H1 (cell line): ENCODE data around the gene APOBEC3F. TPM values are rescaled to one million over a fixed set of nuclear protein-coding genes. Genes with fewer than 3 reads are reported as not detected.
"Not testable (repeated sequence)": the region's sequence is repeated elsewhere in the genome, so short reads cannot be mapped to it uniquely, and the experiment has no call there.

Experiments
- CTCF ChIA-PET: fragments of 300-600 bp; sonication (Branson Sonifier 250); formaldehyde crosslinking; loops from one replicate; lab custom pipeline; 2021; ENCODE audit not compliant: partially characterized antibody; lab: Charles Lee
- POLR2A ChIA-PET: fragments of 300-600 bp; sonication (Branson Sonifier 250); formaldehyde crosslinking; loops from one replicate; lab custom pipeline; 2021; ENCODE audit warnings: inconsistent platforms; ENCODE audit not compliant: partially characterized antibody; lab: Charles Lee
- DNase-seq, 2 experiments: peaks; one replicate each; pipeline versions ENCODE4 v3.0.0 to v3.0.0-alpha.2; 2010 to 2022; ENCODE audit warnings: low spot score in 2 of 2, low read depth in 1 of 2, mixed read lengths in 1 of 2
- FAIRE-seq: peaks from 2 replicates; lab custom pipeline; 2011; peaks lifted over from hg19 to GRCh38; lab: Jason Lieb, UNC
- H2AFZ ChIP-seq: 2 replicates; pipeline ENCODE4 v1.8.1; 2012; ENCODE audit warnings: low read length, inconsistent platforms
- H2AK5ac ChIP-seq: 2 replicates; pipeline ENCODE4 v1.6.1; 2013; ENCODE audit warnings: low read depth, low read length
- H2BK120ac ChIP-seq: replicated peaks from 2 replicates; pipeline ENCODE3; 2013; ENCODE audit warnings: low read depth, low read length, inconsistent platforms
- H2BK12ac ChIP-seq: 2 replicates; pipeline ENCODE4 v1.6.1; 2013; ENCODE audit warnings: low read depth, low read length
- H2BK15ac ChIP-seq: 2 replicates; pipeline ENCODE4 v1.6.1; 2013; ENCODE audit warnings: low read length
- H2BK20ac ChIP-seq: 2 replicates; pipeline ENCODE4 v1.6.1; 2013; ENCODE audit warnings: low read length
- H2BK5ac ChIP-seq: 2 replicates; pipeline ENCODE4 v1.6.1; 2013; ENCODE audit warnings: low read depth, low read length
- H3K14ac ChIP-seq: 2 replicates; pipeline ENCODE4 v1.6.1; 2013; ENCODE audit warnings: inconsistent platforms; ENCODE audit not compliant: insufficient read length
- H3K18ac ChIP-seq: 2 replicates; pipeline ENCODE4 v1.6.1; 2013; ENCODE audit warnings: low read length; ENCODE audit errors: extremely low read depth
- H3K23ac ChIP-seq: 2 replicates; pipeline ENCODE4 v1.6.1; 2013; ENCODE audit warnings: inconsistent platforms; ENCODE audit not compliant: insufficient read length
- H3K23me2 ChIP-seq: 2 replicates; pipeline ENCODE4 v1.6.1; 2013; ENCODE audit warnings: low read depth, low read length
- H3K27ac ChIP-seq: 2 replicates; pipeline ENCODE4 v1.6.1; 2011; ENCODE audit warnings: low read depth, low read length, inconsistent platforms
- H3K27me3 ChIP-seq, 4 experiments: replicated peaks in 1 of 4; 1 replicate in 1 of 4; 2 replicates in 3 of 4; pipeline versions ENCODE4 v1.6.1 to v1.8.1; 2011 to 2013; ENCODE audit warnings: low read length in 3 of 4, mild to moderate bottlenecking in 3 of 4, inconsistent platforms in 2 of 4, mixed read lengths in 2 of 4, moderate library complexity in 1 of 4; ENCODE audit not compliant: control insufficient read depth in 3 of 4, insufficient read depth in 3 of 4; ENCODE audit errors: extremely low read depth in 1 of 4
- H3K36me3 ChIP-seq, 4 experiments: 2 replicates each; pipeline versions ENCODE4 v1.6.1 to v1.8.1; 2011 to 2013; ENCODE audit warnings: mild to moderate bottlenecking in 4 of 4, low read length in 3 of 4, moderate library complexity in 2 of 4, control low read depth in 1 of 4, inconsistent platforms in 1 of 4; ENCODE audit not compliant: insufficient read depth in 4 of 4, control insufficient read depth in 2 of 4
- H3K4ac ChIP-seq: replicated peaks from 2 replicates; pipeline ENCODE3; 2013; ENCODE audit warnings: low read length, low read depth, mixed read lengths, inconsistent platforms; ENCODE audit not compliant: insufficient read length
- H3K4me1 ChIP-seq, 4 experiments: replicated peaks in 1 of 4; 1 replicate in 1 of 4; 2 replicates in 3 of 4; pipeline versions ENCODE4 v1.6.1 to v1.8.1; 2011 to 2013; ENCODE audit warnings: low read length in 3 of 4, inconsistent platforms in 2 of 4, mixed read lengths in 1 of 4; ENCODE audit not compliant: insufficient read depth in 4 of 4, control insufficient read depth in 3 of 4
- H3K4me2 ChIP-seq, 2 experiments: 2 replicates each; pipeline versions ENCODE4 v1.6.1 to v1.8.1; 2011 to 2013; ENCODE audit warnings: low read depth in 2 of 2, low read length in 2 of 2, control low read depth in 1 of 2, inconsistent platforms in 1 of 2, mild to moderate bottlenecking in 1 of 2; ENCODE audit not compliant: insufficient read depth in 1 of 2
- H3K4me3 ChIP-seq, 4 experiments: fragments of 200-600, 300-600 bp in 1 of 4; sonication (generic), shearing (Covaris generic), sonication (Bioruptor Twin) in 1 of 4; 2 replicates each; pipeline versions ENCODE4 v1.5.1 to v1.8.1; 2011 to 2016; ENCODE audit warnings: low read length in 4 of 4, low read depth in 3 of 4, control low read depth in 2 of 4, inconsistent platforms in 2 of 4, mild to moderate bottlenecking in 2 of 4, mixed read lengths in 1 of 4, moderate library complexity in 1 of 4; ENCODE audit not compliant: insufficient read depth in 2 of 4; ENCODE audit errors: extremely low read depth in 1 of 4
- H3K56ac ChIP-seq: replicated peaks from 2 replicates; pipeline ENCODE3; 2013; ENCODE audit warnings: low read depth, mild to moderate bottlenecking, mixed read lengths, low read length, inconsistent platforms; ENCODE audit not compliant: insufficient read length
- H3K79me1 ChIP-seq: 2 replicates; pipeline ENCODE4 v1.6.1; 2013; ENCODE audit warnings: low read depth, low read length, control low read depth
- H3K79me2 ChIP-seq, 2 experiments: 2 replicates each; pipeline versions ENCODE4 v1.6.1 to v1.8.1; 2012 to 2013; ENCODE audit warnings: low read length in 2 of 2, mild to moderate bottlenecking in 2 of 2, inconsistent platforms in 1 of 2; ENCODE audit not compliant: insufficient read depth in 2 of 2, control insufficient read depth in 1 of 2
- H3K9ac ChIP-seq, 4 experiments: replicated peaks in 1 of 4; 1 replicate in 1 of 4; 2 replicates in 3 of 4; pipeline versions ENCODE4 v1.6.1 to v1.8.1; 2011 to 2013; ENCODE audit warnings: low read depth in 3 of 4, low read length in 3 of 4, control low read depth in 2 of 4, mild to moderate bottlenecking in 2 of 4, moderate library complexity in 2 of 4, inconsistent platforms in 1 of 4; ENCODE audit errors: extremely low read depth in 1 of 4
- H3K9me3 ChIP-seq, 2 experiments: 2 replicates each; pipeline versions ENCODE4 v1.6.1 to v1.8.1; 2012 to 2013; ENCODE audit warnings: mild to moderate bottlenecking in 2 of 2, moderate library complexity in 2 of 2, control low read depth in 1 of 2, inconsistent platforms in 1 of 2, low read depth in 1 of 2, low read length in 1 of 2, mixed read lengths in 1 of 2; ENCODE audit not compliant: insufficient read depth in 2 of 2
- H4K20me1 ChIP-seq, 2 experiments: replicated peaks in 1 of 2; 2 replicates each; pipeline versions ENCODE3 to v1.8.1; 2011 to 2013; ENCODE audit warnings: inconsistent platforms in 2 of 2, low read length in 2 of 2, mild to moderate bottlenecking in 1 of 2; ENCODE audit not compliant: insufficient read depth in 2 of 2, control insufficient read depth in 1 of 2
- H4K5ac ChIP-seq: 2 replicates; pipeline ENCODE4 v1.6.1; 2013; ENCODE audit warnings: low read length, low read depth, mixed read lengths, inconsistent platforms; ENCODE audit not compliant: insufficient read length
- H4K8ac ChIP-seq: 2 replicates; pipeline ENCODE4 v1.8.0; 2013; ENCODE audit warnings: mild to moderate bottlenecking, moderate library complexity, low read length, inconsistent platforms; ENCODE audit not compliant: insufficient read depth; ENCODE audit errors: extremely low read depth
- H4K91ac ChIP-seq: replicated peaks from 2 replicates; pipeline ENCODE3; 2013; ENCODE audit warnings: low read length, mixed read lengths, inconsistent platforms; ENCODE audit not compliant: insufficient read length
- WGBS, 2 experiments: shearing (Covaris generic) in 1 of 2; methylation state at CpG; one replicate each; pipeline versions ENCODE4 v1.1.6 to v1.1.7; 2013 to 2015; ENCODE audit warnings: low lambda C conversion rate in 2 of 2, mixed read lengths in 2 of 2, inconsistent platforms in 1 of 2, low coverage in 1 of 2, missing lambda C conversion rate in 1 of 2; ENCODE audit not compliant: insufficient replicate concordance in 2 of 2, insufficient coverage in 1 of 2, insufficient read length in 1 of 2; ENCODE audit errors: extremely low coverage in 1 of 2, missing lambda C conversion rate in 1 of 2; 5-methylcytosine and 5-hydroxymethylcytosine counted together
- polyA plus RNA-seq, 7 experiments: library from polyadenylated mRNA; depleted of rRNA in 3 of 7; stranded (reverse) in 5 of 7; unstranded in 2 of 7; fragments of >200 nt in 5 of 7; fragments of 200-250 nt in 2 of 7; gene quantifications; 1 replicate in 5 of 7; 2 replicates in 1 of 7; 4 replicates in 1 of 7; pipeline versions ENCODE4 v1.2.1 to v1.2.3, GENCODE V29; 2011 to 2013; ENCODE audit warnings: missing spikeins in 2 of 7, mixed read lengths in 2 of 7
- total RNA-seq: library from RNA; stranded (reverse); fragmentation: NEBNext Ultra II Directional; extraction: Animal tissue kit (Norgen Biotek cat#: 25700); gene quantifications from 2 replicates; pipeline ENCODE4 v1.2.1, GENCODE V29; 2021

Gene APOBEC3F
- total and polyA plus RNA-seq, 2 of the 8 experiments (the other 6 are each of a cell fraction or from before 2014, with no cell fraction given), result 4.0 to 7.3 TPM

GRCh38 chr22:39014723-39015121 is 25.9 kb upstream of the APOBEC3F start:
- WGBS, 2 experiments, result 65% methylated on average over 6 of the region's 6 CpGs; no CpG with 5 or more reads in 1 of the 2 experiments
- not testable (repeated sequence) for H3K4ac ChIP-seq, H4K20me1 ChIP-seq, DNase-seq, H2AK5ac ChIP-seq, H3K23ac ChIP-seq, H3K36me3 ChIP-seq, H4K8ac ChIP-seq, FAIRE-seq, H2BK15ac ChIP-seq, H3K79me1 ChIP-seq, H2BK20ac ChIP-seq, H2AFZ ChIP-seq, H3K9me3 ChIP-seq, H3K56ac ChIP-seq, H3K27ac ChIP-seq, H3K23me2 ChIP-seq, H3K27me3 ChIP-seq, H3K9ac ChIP-seq, H3K14ac ChIP-seq
- peak overlapping the region; percentile 91 for H4K91ac ChIP-seq
- peak overlapping the region in 1 of 4 experiments; percentile 48; a peak in 3 of 8 replicates for H3K4me3 ChIP-seq
- H2BK5ac ChIP-seq, result peak overlapping the region; percentile 92; the same call in 1 of the 2 replicates
- POLR2A ChIA-PET, result interaction anchor here (0.9 to 2.7 kb wide), 2 partner anchors 11 to 144 kb away, joined by 3 to 12 read pairs; no protein-coding TSS in a partner anchor
- H3K4me2 ChIP-seq, result peak overlapping the region; percentile 53 to 63
- peak overlapping the region; percentile 76 for H4K5ac ChIP-seq
- peak overlapping the region; percentile 95 for H2BK120ac ChIP-seq
- CTCF ChIA-PET, result interaction anchor here (0.6 to 1.3 kb wide), 7 partner anchors 10 to 121 kb away, joined by 3 to 5 read pairs (median 3); no protein-coding TSS in a partner anchor
- H3K79me2 ChIP-seq, result peaks cover 0 to 13% of the 10 kb centered on the region in 2 experiments; a peak in 2 of 4 replicates
- peak overlapping the region; percentile 80; the same call in 1 of the 2 replicates for H2BK12ac ChIP-seq
- H3K4me1 ChIP-seq, result peaks cover 2 to 34% (median 20%) of the 10 kb centered on the region in 4 experiments
- H3K18ac ChIP-seq, result peak overlapping the region; percentile 93
